ENCODE data around the gene SPATA2. TPM values are rescaled to one million over a fixed set of nuclear protein-coding genes. Genes with fewer than 3 reads are reported as not detected.

SPATA2 gene
- total RNA-seq, 1 experiment from 2014 or later: 0.56 TPM

DNA sequence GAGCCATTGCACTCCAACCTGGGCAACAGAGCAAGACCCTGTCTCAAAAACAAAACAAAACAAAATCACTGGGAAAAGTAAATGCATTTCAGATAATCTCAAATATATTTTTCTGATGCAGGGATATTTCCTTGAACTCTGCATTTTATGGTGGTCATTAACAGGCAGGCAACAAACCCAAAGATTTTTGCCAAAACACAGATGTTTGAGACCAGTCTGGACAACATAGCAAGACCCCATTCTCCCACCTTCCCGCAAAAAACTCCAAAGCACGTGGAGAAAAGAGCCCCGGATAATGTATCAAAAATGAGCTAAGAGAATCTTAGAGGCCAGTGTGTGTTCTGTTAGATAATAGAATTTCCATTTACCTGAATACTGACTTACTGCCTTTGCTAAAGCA, 58.4 kb downstream of the SPATA2 start:
- H3K4me3 ChIP-seq: no peak overlapping the region
- no peaks in the 10 kb centered on the region for H3K9me3 ChIP-seq
- DNase-seq: no peak
- no peaks in the 10 kb centered on the region for H3K27me3 ChIP-seq
- peaks cover 40% of the 10 kb centered on the region for H3K36me3 ChIP-seq

DNA sequence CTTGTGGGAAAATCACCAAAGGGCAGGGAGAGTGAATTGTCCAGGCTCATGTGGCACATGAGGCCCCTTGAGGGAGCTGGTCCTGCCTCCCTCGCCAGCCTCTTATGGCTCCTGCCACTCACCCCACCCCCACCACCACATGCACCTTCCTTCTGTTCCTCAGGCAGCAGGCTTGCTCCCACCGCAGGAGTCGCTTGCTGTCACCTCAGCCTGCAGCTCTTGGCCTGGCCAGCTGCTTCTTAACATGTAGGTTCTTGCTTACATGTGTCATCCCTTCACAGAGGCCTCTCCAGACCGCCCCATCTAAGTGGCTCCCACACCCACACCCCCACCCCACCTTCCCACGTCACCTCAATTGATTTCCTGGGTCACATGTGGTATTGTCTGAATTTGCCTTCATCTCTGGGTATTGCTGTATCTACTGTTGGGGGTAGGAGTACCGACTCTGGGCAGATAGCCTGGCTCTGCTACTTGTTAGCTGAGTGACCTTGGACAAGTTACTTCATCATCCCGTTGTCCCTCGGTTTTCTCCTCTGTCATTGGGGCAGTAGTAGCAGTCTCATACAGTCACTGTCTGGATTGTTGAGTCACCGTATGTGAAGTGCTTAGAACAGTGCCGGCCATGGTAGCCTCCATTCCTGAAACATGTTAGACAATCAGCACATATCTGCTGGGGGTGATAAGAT, 61.0 kb downstream of the SPATA2 start:
- H3K4me3 ChIP-seq: no peak overlapping the region
- H3K27me3 ChIP-seq: no peaks in the 10 kb centered on the region
- no peaks in the 10 kb centered on the region for H3K9me3 ChIP-seq
- no peak for DNase-seq
- peaks cover 36% of the 10 kb centered on the region for H3K36me3 ChIP-seq

DNA sequence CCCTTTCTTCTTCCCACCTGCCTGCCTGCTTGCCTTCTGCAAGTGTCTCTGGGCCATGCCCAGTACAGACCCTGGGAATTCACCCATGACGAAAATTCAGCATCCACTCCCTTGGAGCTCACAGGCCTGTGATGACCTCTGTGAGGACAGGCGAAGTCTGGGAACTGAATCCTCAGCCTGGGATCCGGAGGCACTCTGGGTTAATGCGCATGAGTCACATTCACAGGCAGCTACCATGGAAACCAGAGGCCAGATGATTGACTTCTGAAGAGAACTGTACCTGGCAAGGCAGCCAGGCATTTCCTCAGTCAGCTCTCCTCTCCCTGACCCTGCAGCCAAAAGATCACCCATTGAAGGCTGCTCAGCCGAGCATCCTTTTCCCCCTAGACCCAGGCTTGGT, 61.7 kb downstream of the SPATA2 start:
- Histone ChIP-seq H3K9me3 (no peaks in the 10 kb centered on the region), H3K27me3 (no peaks in the 10 kb centered on the region), H3K36me3 (peaks cover 35% of the 10 kb centered on the region), H3K4me3 (no peak overlapping the region)
- DNase-seq: peak; percentile 17

Other genes with a start within 250 kb of the SPATA2 start
- 20.3 and 20.4 TPM in 2 replicates for gene B4GALT5, start 201.7 kb downstream of the SPATA2 start, total RNA-seq (2014; rRNA removed; shearing (Covaris generic); ENCODE audit: low replicate concordance)
- 1.2 and 3.2 TPM in 2 replicates for gene SLC9A8, start 102.7 kb downstream of the SPATA2 start, total RNA-seq (2014; rRNA removed; shearing (Covaris generic); ENCODE audit: low replicate concordance)
- gene RNF114, start 20.9 kb upstream of the SPATA2 start, total RNA-seq (2014; rRNA removed; shearing (Covaris generic); ENCODE audit: low replicate concordance): 86.6 and 89.6 TPM in 2 replicates
- 0.12 and 0.82 TPM in 2 replicates for gene SNAI1, start 67.5 kb upstream of the SPATA2 start, total RNA-seq (2014; rRNA removed; shearing (Covaris generic); ENCODE audit: low replicate concordance)
- gene UBE2V1, start 197.6 kb upstream of the SPATA2 start, total RNA-seq (2014; rRNA removed; shearing (Covaris generic); ENCODE audit: low replicate concordance): 23.3 and 29.6 TPM in 2 replicates
- 18.2 and 31.6 TPM in 2 replicates for gene PEDS1, start 238.2 kb upstream of the SPATA2 start, total RNA-seq (2014; rRNA removed; shearing (Covaris generic); ENCODE audit: low replicate concordance)

All from MG63 (cell line).